Osteoblast (primary cell): Measurements from ENCODE around the gene YIPF3. TPM values are rescaled to one million over a fixed set of nuclear protein-coding genes. Genes with fewer than 3 reads are reported as not detected.

Source experiments
- DNase-seq: peaks from one replicate; pipeline ENCODE4 v3.0.0; 2011; ENCODE audit warnings: low spot score, mixed read lengths; ENCODE audit not compliant: insufficient read length; ENCODE audit errors: missing footprints
- H2AFZ ChIP-seq: 2 replicates; pipeline ENCODE4 v1.6.0; 2011; ENCODE audit warnings: mild to moderate bottlenecking, low read length
- H3K27ac ChIP-seq: 2 replicates; pipeline ENCODE4 v1.5.1; 2011; ENCODE audit warnings: mild to moderate bottlenecking, low read depth, low read length, moderate library complexity
- H3K27me3 ChIP-seq: 2 replicates; pipeline ENCODE4 v1.6.0; 2012; ENCODE audit warnings: mild to moderate bottlenecking, control low read depth, inconsistent platforms, low read length, moderate library complexity; ENCODE audit not compliant: insufficient read depth
- H3K36me3 ChIP-seq: 2 replicates; pipeline ENCODE4 v1.5.1; 2011; ENCODE audit warnings: mild to moderate bottlenecking, low read length, control low read depth, moderate library complexity; ENCODE audit not compliant: insufficient read depth
- H3K4me1 ChIP-seq: 2 replicates; pipeline ENCODE4 v1.5.1; 2011; ENCODE audit warnings: mild to moderate bottlenecking, low read length, control low read depth, moderate library complexity; ENCODE audit not compliant: insufficient read depth
- H3K4me2 ChIP-seq: 2 replicates; pipeline ENCODE4 v1.6.0; 2011; ENCODE audit warnings: mild to moderate bottlenecking, low read length; ENCODE audit not compliant: insufficient read depth
- H3K4me3 ChIP-seq: fragments of 200-600 bp; sonication (generic); 3 replicates; pipeline ENCODE4 v1.5.1; 2012; ENCODE audit warnings: mild to moderate bottlenecking, low read length, inconsistent platforms; ENCODE audit not compliant: insufficient read depth
- H3K79me2 ChIP-seq: 2 replicates; pipeline ENCODE4 v1.6.0; 2012; ENCODE audit warnings: mild to moderate bottlenecking, low read length, control low read depth, inconsistent platforms; ENCODE audit not compliant: insufficient read depth
- H3K9me3 ChIP-seq: 2 replicates; pipeline ENCODE4 v1.5.1; 2011; ENCODE audit warnings: low read depth, low read length, control low read depth
- H4K20me1 ChIP-seq: 2 replicates; pipeline ENCODE4 v1.6.0; 2012; ENCODE audit warnings: mild to moderate bottlenecking, low read length, control low read depth; ENCODE audit not compliant: insufficient read depth
- small RNA-seq: library from RNA; depleted of rRNA; stranded (forward); fragments of <200 nt; gene quantifications from one replicate; pipeline ENCODE3, GENCODE V24; 2012
- total RNA-seq: library from RNA; depleted of rRNA; stranded (reverse); fragments of >200 nt; gene quantifications from 2 replicates; pipeline ENCODE4 v1.2.3, GENCODE V29; 2012
- TF ChIP-seq, protein P1 (sequence below): IDR thresholded peaks from 2 replicates; pipeline ENCODE4 v1.5.1; 2011; ENCODE audit warnings: mild to moderate bottlenecking, low read depth, low read length, moderate library complexity; ENCODE audit errors: extremely low read depth

YIPF3 gene
- total RNA-seq, 1 donor, result 98.8 TPM

DNA sequence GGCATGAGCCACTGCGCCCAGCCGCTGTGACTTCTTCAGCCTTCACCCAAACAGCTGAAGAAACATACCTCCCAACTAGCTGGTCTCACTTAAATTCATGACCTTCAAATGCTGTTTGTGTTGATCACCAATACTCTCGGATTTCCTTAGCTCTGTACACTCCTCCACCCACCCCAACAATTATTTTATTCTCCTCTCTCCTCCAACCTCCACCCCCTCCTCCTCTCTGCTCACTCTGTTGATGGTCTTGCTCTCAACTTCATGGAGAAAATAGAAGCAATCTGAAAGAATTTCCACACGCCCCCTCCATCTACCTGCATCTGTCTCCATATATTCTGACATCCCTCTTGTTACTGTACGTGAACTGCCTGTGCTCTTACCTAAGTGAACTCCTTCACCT, 54.8 kb downstream of the YIPF3 start:
- H3K4me2 ChIP-seq, result no peak overlapping the region
- H3K9me3 ChIP-seq, result no peaks in the 10 kb centered on the region
- no peak for DNase-seq
- no peaks in the 10 kb centered on the region for H3K4me1 ChIP-seq
- no peaks in the 10 kb centered on the region for H4K20me1 ChIP-seq
- no peaks in the 10 kb centered on the region for H3K79me2 ChIP-seq
- H3K4me3 ChIP-seq, result no peak overlapping the region
- no peak overlapping the region for H3K27ac ChIP-seq
- H2AFZ ChIP-seq, result no peak overlapping the region
- TF ChIP-seq, protein P1, sequence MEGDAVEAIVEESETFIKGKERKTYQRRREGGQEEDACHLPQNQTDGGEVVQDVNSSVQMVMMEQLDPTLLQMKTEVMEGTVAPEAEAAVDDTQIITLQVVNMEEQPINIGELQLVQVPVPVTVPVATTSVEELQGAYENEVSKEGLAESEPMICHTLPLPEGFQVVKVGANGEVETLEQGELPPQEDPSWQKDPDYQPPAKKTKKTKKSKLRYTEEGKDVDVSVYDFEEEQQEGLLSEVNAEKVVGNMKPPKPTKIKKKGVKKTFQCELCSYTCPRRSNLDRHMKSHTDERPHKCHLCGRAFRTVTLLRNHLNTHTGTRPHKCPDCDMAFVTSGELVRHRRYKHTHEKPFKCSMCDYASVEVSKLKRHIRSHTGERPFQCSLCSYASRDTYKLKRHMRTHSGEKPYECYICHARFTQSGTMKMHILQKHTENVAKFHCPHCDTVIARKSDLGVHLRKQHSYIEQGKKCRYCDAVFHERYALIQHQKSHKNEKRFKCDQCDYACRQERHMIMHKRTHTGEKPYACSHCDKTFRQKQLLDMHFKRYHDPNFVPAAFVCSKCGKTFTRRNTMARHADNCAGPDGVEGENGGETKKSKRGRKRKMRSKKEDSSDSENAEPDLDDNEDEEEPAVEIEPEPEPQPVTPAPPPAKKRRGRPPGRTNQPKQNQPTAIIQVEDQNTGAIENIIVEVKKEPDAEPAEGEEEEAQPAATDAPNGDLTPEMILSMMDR, result no peak
- peaks cover 11% of the 10 kb centered on the region for H3K27me3 ChIP-seq
- H3K36me3 ChIP-seq, result no peaks in the 10 kb centered on the region

Small RNA genes within 50 kb of the gene (small RNA-seq; reads per million reads assigned to genes)
- not detected for gene RF00426
- gene RNU6-1113P, result not detected

Other genes starting within 250 kb of the YIPF3 start
- gene SLC22A7, start 218.7 kb downstream of the YIPF3 start, total RNA-seq, result not detected in 2 replicates
- 0.59 TPM in 1 of 2 replicates, not detected in the other for gene CRIP3, start 208.1 kb downstream of the YIPF3 start, total RNA-seq
- gene ZNF318, start 147.3 kb downstream of the YIPF3 start, total RNA-seq, result 12.3 and 14.7 TPM in 2 replicates
- 26.4 and 27.1 TPM in 2 replicates for gene ABCC10, start 89.4 kb downstream of the YIPF3 start, total RNA-seq
- 0.29 TPM in 1 of 2 replicates, not detected in the other for gene DLK2, start 61.4 kb downstream of the YIPF3 start, total RNA-seq
- 14.5 and 16.2 TPM in 2 replicates for gene TJAP1, start 39.4 kb downstream of the YIPF3 start, total RNA-seq
- 0.36 and 0.59 TPM in 2 replicates for gene LRRC73, start 6.6 kb downstream of the YIPF3 start, total RNA-seq
- gene POLR1C, start 163 bp upstream of the YIPF3 start, total RNA-seq, result 28.6 and 29.5 TPM in 2 replicates
- 33.9 and 66.2 TPM in 2 replicates for gene XPO5, start 59.1 kb upstream of the YIPF3 start, total RNA-seq
- gene POLH, start 59.3 kb upstream of the YIPF3 start, total RNA-seq, result 26.4 and 28.0 TPM in 2 replicates
- gene GTPBP2, start 112.3 kb upstream of the YIPF3 start, total RNA-seq, result 74.3 and 84.0 TPM in 2 replicates
- 18.6 and 30.4 TPM in 2 replicates for gene MAD2L1BP, start 118.9 kb upstream of the YIPF3 start, total RNA-seq
- gene RSPH9, start 128.1 kb upstream of the YIPF3 start, total RNA-seq, result under 0.01 and 0.36 TPM in 2 replicates
- 27.5 and 30.4 TPM in 2 replicates for gene MRPS18A, start 170.9 kb upstream of the YIPF3 start, total RNA-seq